ENCODE data around the gene RYR2.

RYR2 gene

DNA sequence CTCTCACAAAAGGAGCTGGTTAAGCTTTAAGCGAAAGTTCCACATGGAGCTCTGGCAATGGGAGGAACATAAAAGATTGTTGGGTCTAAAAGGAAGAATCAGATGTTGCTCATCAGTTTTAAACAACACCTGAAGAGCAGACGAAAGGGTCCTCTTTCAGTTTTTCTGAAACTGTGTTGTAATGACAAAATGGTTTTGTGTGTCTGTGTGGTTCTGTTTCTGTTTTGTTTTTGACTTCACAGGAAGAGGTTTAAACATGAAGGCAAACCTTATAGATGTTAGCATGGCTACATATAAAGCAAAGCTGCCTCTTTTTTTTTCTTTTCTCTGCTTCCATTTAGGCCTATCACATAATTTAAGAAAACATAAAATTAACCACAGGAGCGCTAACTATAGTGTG lies 712.6 kb downstream of the RYR2 start:
- no peak for TF ChIP-seq EZH2 (IDR thresholded peaks at IDR 0.05; ENCODE audit: borderline replicate concordance, low read length)
- TF ChIP-seq, protein P1, sequence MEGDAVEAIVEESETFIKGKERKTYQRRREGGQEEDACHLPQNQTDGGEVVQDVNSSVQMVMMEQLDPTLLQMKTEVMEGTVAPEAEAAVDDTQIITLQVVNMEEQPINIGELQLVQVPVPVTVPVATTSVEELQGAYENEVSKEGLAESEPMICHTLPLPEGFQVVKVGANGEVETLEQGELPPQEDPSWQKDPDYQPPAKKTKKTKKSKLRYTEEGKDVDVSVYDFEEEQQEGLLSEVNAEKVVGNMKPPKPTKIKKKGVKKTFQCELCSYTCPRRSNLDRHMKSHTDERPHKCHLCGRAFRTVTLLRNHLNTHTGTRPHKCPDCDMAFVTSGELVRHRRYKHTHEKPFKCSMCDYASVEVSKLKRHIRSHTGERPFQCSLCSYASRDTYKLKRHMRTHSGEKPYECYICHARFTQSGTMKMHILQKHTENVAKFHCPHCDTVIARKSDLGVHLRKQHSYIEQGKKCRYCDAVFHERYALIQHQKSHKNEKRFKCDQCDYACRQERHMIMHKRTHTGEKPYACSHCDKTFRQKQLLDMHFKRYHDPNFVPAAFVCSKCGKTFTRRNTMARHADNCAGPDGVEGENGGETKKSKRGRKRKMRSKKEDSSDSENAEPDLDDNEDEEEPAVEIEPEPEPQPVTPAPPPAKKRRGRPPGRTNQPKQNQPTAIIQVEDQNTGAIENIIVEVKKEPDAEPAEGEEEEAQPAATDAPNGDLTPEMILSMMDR (IDR thresholded peaks at IDR 0.05; ENCODE audit: low read length), result no peak
- Histone ChIP-seq H3K36me3 (ENCODE audit: insufficient read depth, low read length) (no peaks in the 10 kb centered on the region), H3K27ac (ENCODE audit: low read depth, low read length, poor library complexity, severe bottlenecking) (no peak overlapping the region), H3K27me3 (ENCODE audit: insufficient read depth, low read length) (no peaks in the 10 kb centered on the region), H3F3A (ENCODE audit: insufficient read depth, low read length) (no peaks in the 10 kb centered on the region), H3K79me2 (ENCODE audit: insufficient read depth, low read length) (no peaks in the 10 kb centered on the region), H3K4me3 (ENCODE audit: low read depth, low read length, poor library complexity, severe bottlenecking) (no peak overlapping the region), H3K4me1 (ENCODE audit: insufficient read depth, low read length, severe bottlenecking) (no peaks in the 10 kb centered on the region), H3K9me2 (ENCODE audit: low read depth, low read length) (no peaks in the 10 kb centered on the region), H3K9me3 (ENCODE audit: low read length) (no peaks in the 10 kb centered on the region), H4K20me1 (ENCODE audit: insufficient read depth, low read length) (no peaks in the 10 kb centered on the region), H3K9ac (ENCODE audit: low read length) (no peak overlapping the region), H3K4me2 (ENCODE audit: low read length) (no peak overlapping the region), H2AFZ (ENCODE audit: low read length) (no peak overlapping the region)

DNA sequence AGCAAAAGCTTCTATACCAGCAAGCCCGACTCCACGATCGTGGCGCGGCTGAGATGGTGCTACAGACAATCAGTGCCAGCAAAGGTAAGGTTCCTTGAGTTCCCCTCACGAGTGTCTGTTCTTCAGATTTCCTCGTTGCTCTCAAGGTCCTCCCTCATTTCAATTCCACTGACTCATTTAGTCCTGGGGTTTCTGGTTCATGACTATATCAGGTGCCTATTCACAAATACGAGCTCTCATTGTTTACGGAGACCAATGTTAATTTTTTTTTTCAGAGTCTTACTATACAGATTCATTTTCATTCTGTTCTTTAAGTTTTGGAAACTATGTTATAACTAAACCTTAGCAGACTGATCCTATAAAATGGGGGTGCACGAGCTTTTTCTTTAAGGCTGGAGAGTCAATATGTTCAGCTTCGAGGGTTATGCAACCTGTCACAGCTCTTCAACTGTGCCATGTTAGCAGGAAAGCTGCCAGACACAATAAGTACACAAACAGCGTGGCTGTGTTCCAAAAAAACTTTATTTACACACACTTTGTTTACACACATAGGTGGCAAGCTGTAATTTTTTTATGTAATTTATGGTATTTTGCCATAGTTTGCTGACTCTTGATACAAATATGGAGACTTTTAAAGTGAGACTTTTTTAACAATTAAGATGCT lies 714.5 kb downstream of the RYR2 start:
- TF ChIP-seq EZH2 (IDR thresholded peaks at IDR 0.05; ENCODE audit: borderline replicate concordance, low read length), result no peak
- TF ChIP-seq, protein P1 (IDR thresholded peaks at IDR 0.05; ENCODE audit: low read length), result no peak
- no peak overlapping the region for H3K4me3 ChIP-seq (ENCODE audit: low read depth, low read length, poor library complexity, severe bottlenecking)

GRCh38 chr1:237759377-237759776 lies 717.4 kb downstream of the RYR2 start:
- Histone ChIP-seq H3K9me2 (ENCODE audit: low read depth, low read length) (no peaks in the 10 kb centered on the region), H3K79me2 (ENCODE audit: insufficient read depth, low read length) (no peaks in the 10 kb centered on the region), H2AFZ (ENCODE audit: low read length) (no peak overlapping the region), H3K27me3 (ENCODE audit: insufficient read depth, low read length) (no peaks in the 10 kb centered on the region), H3K9ac (ENCODE audit: low read length) (no peak overlapping the region), H3K4me2 (ENCODE audit: low read length) (no peak overlapping the region), H3K9me3 (ENCODE audit: low read length) (no peaks in the 10 kb centered on the region), H3K4me3 (ENCODE audit: low read depth, low read length, poor library complexity, severe bottlenecking) (no peak overlapping the region), H4K20me1 (ENCODE audit: insufficient read depth, low read length) (no peaks in the 10 kb centered on the region), H3F3A (ENCODE audit: insufficient read depth, low read length) (no peaks in the 10 kb centered on the region), H3K36me3 (ENCODE audit: insufficient read depth, low read length) (no peaks in the 10 kb centered on the region), H3K27ac (ENCODE audit: low read depth, low read length, poor library complexity, severe bottlenecking) (no peak overlapping the region), H3K4me1 (ENCODE audit: insufficient read depth, low read length, severe bottlenecking) (no peaks in the 10 kb centered on the region)
- no peak for TF ChIP-seq EZH2 (IDR thresholded peaks at IDR 0.05; ENCODE audit: borderline replicate concordance, low read length)
- TF ChIP-seq, protein P1 (IDR thresholded peaks at IDR 0.05; ENCODE audit: low read length), result no peak

More for the DNA sequence above, 714.5 kb downstream of the RYR2 start:
- Histone ChIP-seq H3K4me2 (ENCODE audit: low read length) (no peak overlapping the region), H3K27ac (ENCODE audit: low read depth, low read length, poor library complexity, severe bottlenecking) (no peak overlapping the region), H3K4me1 (ENCODE audit: insufficient read depth, low read length, severe bottlenecking) (no peaks in the 10 kb centered on the region), H3F3A (ENCODE audit: insufficient read depth, low read length) (no peaks in the 10 kb centered on the region), H3K9ac (ENCODE audit: low read length) (no peak overlapping the region), H3K79me2 (ENCODE audit: insufficient read depth, low read length) (no peaks in the 10 kb centered on the region), H4K20me1 (ENCODE audit: insufficient read depth, low read length) (no peaks in the 10 kb centered on the region), H2AFZ (ENCODE audit: low read length) (no peak overlapping the region), H3K36me3 (ENCODE audit: insufficient read depth, low read length) (no peaks in the 10 kb centered on the region), H3K9me2 (ENCODE audit: low read depth, low read length) (no peaks in the 10 kb centered on the region), H3K9me3 (ENCODE audit: low read length) (no peaks in the 10 kb centered on the region), H3K27me3 (ENCODE audit: insufficient read depth, low read length) (no peaks in the 10 kb centered on the region)
